ENCODE measurements around the gene CADM4. TPM values are rescaled to one million over a fixed set of nuclear protein-coding genes. Genes with fewer than 3 reads are reported as not detected.
"Not testable (repeated sequence)": the region's sequence is repeated elsewhere in the genome, so short reads cannot be mapped to it uniquely, and the experiment has no call there.

The CADM4 gene
- total RNA-seq, 1 experiment from 2014 or later = 1.5 TPM

DNA sequence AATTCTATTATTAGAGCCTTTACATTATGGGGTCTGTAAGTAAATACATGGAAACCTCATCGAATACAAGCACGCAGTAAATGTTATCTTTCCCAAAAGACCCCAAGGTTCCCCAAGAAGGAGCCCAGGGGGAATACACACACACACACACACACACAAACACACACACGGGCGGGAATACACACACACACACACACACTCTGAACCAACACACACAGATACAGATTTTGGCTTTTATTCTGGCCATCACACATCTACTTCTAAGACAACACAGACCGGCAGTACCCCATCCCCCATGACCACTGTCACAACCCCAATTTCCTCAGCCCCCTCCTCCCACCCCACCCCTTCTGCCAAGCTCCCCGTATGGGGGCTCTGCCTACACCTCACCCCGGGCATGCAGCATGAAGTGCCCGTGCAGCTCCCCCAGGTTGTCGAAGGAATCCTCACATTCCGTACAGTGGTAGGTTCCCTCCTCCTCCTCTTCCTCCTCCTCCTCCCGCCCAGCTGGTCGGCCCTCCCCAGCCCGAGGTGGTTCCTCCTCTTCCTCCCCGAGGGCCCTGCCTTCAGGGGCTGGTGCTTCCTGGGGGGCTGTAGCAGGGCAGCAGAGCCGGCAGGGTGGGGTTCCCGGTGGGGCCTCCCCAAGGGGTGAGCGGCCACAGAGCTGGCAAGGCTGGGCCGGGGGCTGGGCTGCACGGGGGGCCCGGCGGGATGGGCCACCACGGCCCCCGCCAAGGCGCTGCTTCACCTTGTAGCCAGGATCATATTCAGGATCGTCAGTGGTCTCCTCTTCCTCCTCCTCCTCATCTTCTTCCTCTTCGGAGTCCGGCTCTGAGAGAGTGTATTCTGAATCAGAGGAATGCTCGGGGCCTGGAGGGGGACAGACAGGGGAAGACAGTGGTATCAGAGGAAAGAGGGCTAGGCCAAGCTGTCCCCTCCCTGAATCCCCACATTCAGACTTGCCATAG lies 32.1 kb downstream of the CADM4 start:
- DNase-seq (ENCODE audit: low read depth) = no peak

DNA sequence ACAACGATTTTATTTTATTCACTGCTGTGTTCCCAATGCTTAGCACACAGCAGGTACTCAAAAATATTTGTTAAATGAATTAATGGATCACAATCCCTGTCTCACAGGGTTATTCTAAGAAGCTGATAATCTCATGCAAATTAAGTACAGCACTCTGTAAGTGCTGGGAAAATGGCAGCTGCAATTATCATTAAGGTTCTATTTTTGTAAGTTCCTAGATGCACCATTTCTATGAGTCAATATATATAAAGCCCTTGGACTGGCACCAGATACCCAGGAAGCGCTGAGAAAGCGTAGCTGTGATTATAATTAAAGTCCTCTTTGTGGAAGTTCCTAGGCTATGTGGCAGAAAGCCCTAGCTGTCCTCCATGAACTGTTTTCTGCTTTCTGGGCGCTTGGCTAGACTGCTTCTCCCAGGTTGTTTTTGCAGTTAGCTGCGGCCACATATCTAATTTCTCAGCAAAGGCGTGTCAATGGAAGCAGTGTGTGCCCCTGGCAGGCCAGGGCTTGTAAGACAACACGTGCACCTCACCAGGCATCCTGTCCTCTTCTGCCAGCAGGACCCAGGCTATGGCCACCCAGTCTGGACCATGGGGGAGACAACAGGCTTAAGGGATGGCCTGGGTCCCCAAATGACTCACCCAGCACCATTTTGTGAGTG lies 33.0 kb downstream of the CADM4 start:
- DNase-seq (ENCODE audit: low read depth) = no peak

GRCh38 chr19:43605875-43606568 lies 33.6 kb downstream of the CADM4 start:
- no peak for DNase-seq (ENCODE audit: low read depth)

DNA sequence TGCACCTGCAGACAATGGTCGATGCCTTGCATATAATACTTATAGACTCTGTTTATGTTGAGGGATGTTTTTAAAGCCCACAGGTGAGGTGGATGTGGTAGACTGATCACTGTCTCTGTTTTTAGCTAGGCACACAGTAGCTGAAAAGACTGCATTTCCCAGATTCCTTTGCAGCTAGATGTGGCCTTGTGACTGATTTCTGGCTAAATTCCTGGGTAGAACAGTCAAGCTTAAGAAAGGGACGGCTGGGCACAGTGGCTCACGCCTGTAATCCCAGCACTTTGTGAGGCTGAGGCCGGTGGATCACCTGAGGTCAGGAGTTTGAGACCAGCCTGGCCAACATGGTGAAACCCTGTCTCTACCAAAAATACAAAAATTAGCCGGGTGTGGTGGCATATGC lies 39.3 kb downstream of the CADM4 start:
- DNase-seq (ENCODE audit: low read depth) = not testable (repeated sequence)

DNA sequence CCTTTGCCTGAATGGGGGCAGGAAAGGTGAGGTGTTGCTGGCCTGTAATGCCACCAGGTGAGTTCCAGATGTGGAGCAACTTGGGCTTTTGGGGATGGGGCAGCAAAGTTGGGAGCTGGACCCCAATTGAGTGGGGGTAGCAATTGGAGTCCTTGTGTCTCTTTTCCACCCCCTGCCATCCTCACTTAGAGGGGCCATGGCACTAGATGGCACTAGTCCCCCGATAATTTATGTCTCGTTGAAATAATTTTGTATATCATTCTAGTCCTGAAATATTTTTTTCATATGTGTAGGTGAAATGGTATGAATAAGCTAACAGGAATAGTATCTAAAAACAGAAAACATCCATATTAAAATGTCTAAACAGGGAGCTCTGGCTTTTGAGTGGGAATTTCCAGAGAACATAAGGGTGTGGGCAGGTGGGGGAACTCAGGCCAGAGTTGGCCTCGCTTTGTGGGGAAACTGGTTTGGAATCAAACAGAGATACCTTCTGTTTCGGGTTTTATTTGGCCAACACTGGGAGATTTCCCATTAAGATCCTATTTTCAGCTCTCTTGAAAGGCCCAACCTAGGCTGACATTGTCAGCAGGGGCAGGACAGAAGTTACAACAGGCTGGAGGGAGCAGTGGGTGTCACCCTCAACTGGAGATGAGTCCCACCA lies 39.9 kb downstream of the CADM4 start:
- DNase-seq (ENCODE audit: low read depth) = no peak

GRCh38 chr19:43598445-43599240 lies 41.0 kb downstream of the CADM4 start:
- no peak for DNase-seq (ENCODE audit: low read depth)

- DNase-seq (ENCODE audit: low read depth) = no peak
Observed at GRCh38 chr19:43597876-43598275, 41.8 kb downstream of the CADM4 start.

DNA sequence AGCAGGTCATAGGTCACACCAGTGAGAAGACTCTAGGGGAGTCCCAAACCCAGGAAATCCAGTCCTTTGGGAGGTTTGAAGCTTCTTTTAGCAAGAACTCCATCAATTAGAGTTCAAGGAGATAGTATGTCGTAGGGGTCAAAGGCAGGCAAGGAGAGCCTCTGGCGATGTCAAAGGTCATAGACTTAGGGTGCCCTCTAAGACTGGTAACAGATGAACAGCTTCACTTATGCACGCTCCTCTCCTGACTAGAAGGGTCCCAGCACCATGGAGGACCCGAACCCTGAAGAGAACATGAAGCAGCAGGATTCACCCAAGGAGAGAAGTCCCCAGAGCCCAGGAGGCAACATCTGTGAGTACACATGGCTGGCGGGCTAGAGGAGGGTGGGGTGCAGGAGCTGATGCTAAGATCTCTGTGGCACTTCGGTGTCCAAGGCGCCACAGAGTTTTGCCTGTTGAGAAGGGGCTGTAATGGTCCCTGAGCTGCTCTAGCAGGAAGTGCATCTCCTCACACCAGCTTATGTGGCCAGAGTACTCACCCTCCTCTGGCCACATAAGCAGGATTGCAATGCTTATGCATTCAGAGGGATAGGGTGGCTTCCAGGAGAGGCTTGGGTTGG lies 42.7 kb downstream of the CADM4 start:
- DNase-seq (ENCODE audit: low read depth) = no peak

DNA sequence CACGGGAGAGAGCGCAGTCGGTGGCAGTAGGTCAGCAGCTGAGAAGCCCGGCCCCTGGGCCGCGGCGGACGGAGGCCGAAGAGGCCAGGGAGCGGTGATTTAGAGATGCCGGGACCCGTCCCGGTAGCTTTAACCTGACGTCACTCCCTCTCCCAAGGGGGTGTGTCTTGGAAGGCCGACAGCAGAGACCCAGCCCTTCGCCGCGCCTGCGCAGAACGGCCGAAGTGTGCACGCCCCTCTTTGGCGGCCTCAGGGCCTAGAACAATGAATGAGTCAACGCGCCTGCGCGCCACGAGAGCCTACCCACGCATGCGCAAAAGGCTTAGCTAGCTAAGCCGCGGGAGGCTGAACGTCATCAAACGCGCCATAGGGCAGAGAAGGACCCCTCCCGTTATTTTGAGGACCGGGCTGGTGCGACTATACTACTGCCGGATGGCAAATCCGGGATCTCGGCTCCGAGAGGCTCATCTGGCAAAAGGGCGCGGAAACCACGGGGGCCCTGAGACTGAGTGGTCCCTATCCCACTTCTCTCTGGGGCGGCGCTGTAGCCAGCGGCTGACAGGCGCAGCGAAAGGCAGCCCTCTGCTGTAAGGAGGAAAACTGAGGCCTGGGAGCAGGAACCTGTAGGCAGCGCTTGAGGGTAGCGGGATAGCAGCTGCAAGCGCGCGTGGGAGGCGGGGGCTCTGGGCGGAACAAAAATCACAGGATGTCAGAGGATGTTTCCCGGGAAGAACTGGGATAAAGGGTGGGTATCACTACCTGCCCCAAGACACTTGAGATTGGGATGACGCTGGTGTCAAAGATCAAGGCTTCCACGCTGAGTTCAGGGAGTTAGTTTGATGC lies 43.4 kb downstream of the CADM4 start, which contains the start of the genes IRGQ and ZNF576:
IRGQ (minus strand) TSS at position 136 of the 843 bp plus-strand sequence. CDS start 796 bp downstream, outside the sequence.
ZNF576 (plus strand) TSS at position 597 of the 843 bp plus-strand sequence. CDS start 514 bp downstream, outside the sequence.
- DNase-seq (ENCODE audit: low read depth) = peak; percentile 99

DNA sequence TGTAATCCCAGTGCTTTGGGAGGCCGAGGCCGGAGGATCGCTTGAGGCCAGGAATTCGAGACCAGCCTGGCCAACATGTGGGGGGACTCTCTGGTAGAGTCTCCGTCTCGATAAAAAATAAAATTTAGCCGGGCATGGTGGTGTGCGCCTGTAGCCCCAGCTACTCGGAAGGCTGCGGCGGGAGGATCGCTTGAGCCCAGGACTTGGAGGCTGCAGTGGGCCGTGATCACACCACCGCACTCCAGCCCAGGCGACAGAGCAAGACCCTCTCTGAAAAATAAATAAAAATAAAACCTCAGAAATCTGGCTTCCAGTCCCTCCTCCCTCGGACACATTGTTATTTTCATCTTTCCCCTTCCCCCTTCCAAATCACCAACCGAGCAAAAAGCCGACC lies 44.0 kb downstream of the CADM4 start:
- no peak for DNase-seq (ENCODE audit: low read depth)

- DNase-seq (ENCODE audit: low read depth) = peak; percentile 47
Observed at GRCh38 chr19:43594710-43595604, 44.7 kb downstream of the CADM4 start.

- no peak for DNase-seq (ENCODE audit: low read depth)
Observed at GRCh38 chr19:43594081-43594697, 45.5 kb downstream of the CADM4 start.

- no peak for DNase-seq (ENCODE audit: low read depth)
Observed at GRCh38 chr19:43592800-43593350, 46.8 kb downstream of the CADM4 start.

GRCh38 chr19:43591904-43592772 lies 47.5 kb downstream of the CADM4 start:
- DNase-seq (ENCODE audit: low read depth) = no peak

- DNase-seq (ENCODE audit: low read depth) = no peak
Observed at GRCh38 chr19:43589678-43590077, 50.0 kb downstream of the CADM4 start.

- no peak for DNase-seq (ENCODE audit: low read depth)
Observed at GRCh38 chr19:43589277-43589676, 50.4 kb downstream of the CADM4 start.

Measured in HT1080 (cell line).